ENCODE measurements around the gene TMEM218. TPM values are rescaled to one million over a fixed set of nuclear protein-coding genes. Genes with fewer than 3 reads are reported as not detected.

TMEM218 gene
- total RNA-seq, 1 donor from 2014 or later: 11.4 TPM

GRCh38 chr11:125078516-125079140, 32.8 kb downstream of the TMEM218 start:
- no peak for TF ChIP-seq CTCF (IDR thresholded peaks at IDR 0.05; ENCODE audit: unreplicated experiment)
- DNase-seq (ENCODE audit: low spot score): no peak
- H3K27ac Mint-ChIP-seq (ENCODE audit: unreplicated experiment): no peak overlapping the region
- H3K36me3 Mint-ChIP-seq (ENCODE audit: low read depth, unreplicated experiment): no peaks in the 10 kb centered on the region
- H3K4me3 Mint-ChIP-seq (ENCODE audit: unreplicated experiment): no peak overlapping the region
- peaks cover 17% of the 10 kb centered on the region for H3K27me3 Mint-ChIP-seq (ENCODE audit: unreplicated experiment)
- peaks cover 2% of the 10 kb centered on the region for H3K4me1 Mint-ChIP-seq (ENCODE audit: unreplicated experiment)
- H3K9me3 Mint-ChIP-seq (ENCODE audit: unreplicated experiment): no peaks in the 10 kb centered on the region

GRCh38 chr11:125078016-125078415, 33.4 kb downstream of the TMEM218 start:
- Mint-ChIP-seq H3K9me3 (ENCODE audit: unreplicated experiment) (no peaks in the 10 kb centered on the region), H3K36me3 (ENCODE audit: low read depth, unreplicated experiment) (no peaks in the 10 kb centered on the region), H3K4me3 (ENCODE audit: unreplicated experiment) (no peak overlapping the region), H3K27ac (ENCODE audit: unreplicated experiment) (no peak overlapping the region), H3K4me1 (ENCODE audit: unreplicated experiment) (peaks cover 2% of the 10 kb centered on the region), H3K27me3 (ENCODE audit: unreplicated experiment) (peaks cover 14% of the 10 kb centered on the region)
- DNase-seq (ENCODE audit: low spot score): no peak
- no peak for TF ChIP-seq CTCF (IDR thresholded peaks at IDR 0.05; ENCODE audit: unreplicated experiment)

GRCh38 chr11:125076378-125076945, 35.0 kb downstream of the TMEM218 start:
- no peak for TF ChIP-seq CTCF (IDR thresholded peaks at IDR 0.05; ENCODE audit: unreplicated experiment)
- DNase-seq (ENCODE audit: low spot score): no peak
- no peaks in the 10 kb centered on the region for H3K9me3 Mint-ChIP-seq (ENCODE audit: unreplicated experiment)
- H3K27ac Mint-ChIP-seq (ENCODE audit: unreplicated experiment): no peak overlapping the region
- H3K4me3 Mint-ChIP-seq (ENCODE audit: unreplicated experiment): no peak overlapping the region
- H3K27me3 Mint-ChIP-seq (ENCODE audit: unreplicated experiment): peaks cover 14% of the 10 kb centered on the region
- peaks cover 2% of the 10 kb centered on the region for H3K4me1 Mint-ChIP-seq (ENCODE audit: unreplicated experiment)
- no peaks in the 10 kb centered on the region for H3K36me3 Mint-ChIP-seq (ENCODE audit: low read depth, unreplicated experiment)

GRCh38 chr11:125075900-125076317, 35.5 kb downstream of the TMEM218 start:
- DNase-seq (ENCODE audit: low spot score): no peak
- H3K27me3 Mint-ChIP-seq (ENCODE audit: unreplicated experiment): peaks cover 18% of the 10 kb centered on the region
- no peak for TF ChIP-seq CTCF (IDR thresholded peaks at IDR 0.05; ENCODE audit: unreplicated experiment)
- H3K27ac Mint-ChIP-seq (ENCODE audit: unreplicated experiment): no peak overlapping the region
- peaks cover 8% of the 10 kb centered on the region for H3K4me1 Mint-ChIP-seq (ENCODE audit: unreplicated experiment)
- H3K36me3 Mint-ChIP-seq (ENCODE audit: low read depth, unreplicated experiment): no peaks in the 10 kb centered on the region
- H3K9me3 Mint-ChIP-seq (ENCODE audit: unreplicated experiment): no peaks in the 10 kb centered on the region
- no peak overlapping the region for H3K4me3 Mint-ChIP-seq (ENCODE audit: unreplicated experiment)

- Mint-ChIP-seq H3K4me1 (ENCODE audit: unreplicated experiment) (peaks cover 15% of the 10 kb centered on the region), H3K36me3 (ENCODE audit: low read depth, unreplicated experiment) (no peaks in the 10 kb centered on the region), H3K9me3 (ENCODE audit: unreplicated experiment) (no peaks in the 10 kb centered on the region), H3K27ac (ENCODE audit: unreplicated experiment) (no peak overlapping the region), H3K27me3 (ENCODE audit: unreplicated experiment) (peaks cover 18% of the 10 kb centered on the region), H3K4me3 (ENCODE audit: unreplicated experiment) (no peak overlapping the region)
- TF ChIP-seq CTCF (IDR thresholded peaks at IDR 0.05; ENCODE audit: unreplicated experiment): no peak
- DNase-seq (ENCODE audit: low spot score): no peak
These were observed 36.2 kb downstream of the TMEM218 start for GRCh38 chr11:125075242-125075625.
